ENCODE results near the gene PLA2G3.

DNA sequence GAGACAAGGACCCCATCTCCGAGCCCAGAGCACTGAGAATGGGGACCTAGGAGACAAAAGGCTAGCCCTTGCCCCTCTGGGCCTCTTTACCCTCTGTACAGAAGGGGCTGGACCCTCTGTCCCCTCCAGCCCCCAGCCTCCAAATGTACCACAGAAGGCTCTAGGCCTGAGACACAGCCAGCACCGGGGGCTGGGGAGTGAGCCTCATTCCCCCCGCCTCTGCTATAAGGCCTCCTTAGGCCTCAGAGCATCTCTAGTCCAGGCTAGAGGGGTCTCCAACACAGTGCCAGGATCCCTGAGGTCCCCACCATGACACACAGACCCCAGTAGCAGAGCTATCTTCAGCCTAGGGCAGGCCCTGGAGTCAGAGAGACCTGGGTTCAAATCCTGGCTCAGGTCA is 54.4 kb downstream of the PLA2G3 start:
- TF ChIP-seq, protein P1, sequence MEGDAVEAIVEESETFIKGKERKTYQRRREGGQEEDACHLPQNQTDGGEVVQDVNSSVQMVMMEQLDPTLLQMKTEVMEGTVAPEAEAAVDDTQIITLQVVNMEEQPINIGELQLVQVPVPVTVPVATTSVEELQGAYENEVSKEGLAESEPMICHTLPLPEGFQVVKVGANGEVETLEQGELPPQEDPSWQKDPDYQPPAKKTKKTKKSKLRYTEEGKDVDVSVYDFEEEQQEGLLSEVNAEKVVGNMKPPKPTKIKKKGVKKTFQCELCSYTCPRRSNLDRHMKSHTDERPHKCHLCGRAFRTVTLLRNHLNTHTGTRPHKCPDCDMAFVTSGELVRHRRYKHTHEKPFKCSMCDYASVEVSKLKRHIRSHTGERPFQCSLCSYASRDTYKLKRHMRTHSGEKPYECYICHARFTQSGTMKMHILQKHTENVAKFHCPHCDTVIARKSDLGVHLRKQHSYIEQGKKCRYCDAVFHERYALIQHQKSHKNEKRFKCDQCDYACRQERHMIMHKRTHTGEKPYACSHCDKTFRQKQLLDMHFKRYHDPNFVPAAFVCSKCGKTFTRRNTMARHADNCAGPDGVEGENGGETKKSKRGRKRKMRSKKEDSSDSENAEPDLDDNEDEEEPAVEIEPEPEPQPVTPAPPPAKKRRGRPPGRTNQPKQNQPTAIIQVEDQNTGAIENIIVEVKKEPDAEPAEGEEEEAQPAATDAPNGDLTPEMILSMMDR (IDR thresholded peaks at IDR 0.05), result no peak
- TF ChIP-seq ZFX (IDR thresholded peaks at IDR 0.05; ENCODE audit: borderline replicate concordance), result no peak

Data from 22Rv1 (cell line).